ENCODE data around the gene HIBADH.

HIBADH gene

DNA sequence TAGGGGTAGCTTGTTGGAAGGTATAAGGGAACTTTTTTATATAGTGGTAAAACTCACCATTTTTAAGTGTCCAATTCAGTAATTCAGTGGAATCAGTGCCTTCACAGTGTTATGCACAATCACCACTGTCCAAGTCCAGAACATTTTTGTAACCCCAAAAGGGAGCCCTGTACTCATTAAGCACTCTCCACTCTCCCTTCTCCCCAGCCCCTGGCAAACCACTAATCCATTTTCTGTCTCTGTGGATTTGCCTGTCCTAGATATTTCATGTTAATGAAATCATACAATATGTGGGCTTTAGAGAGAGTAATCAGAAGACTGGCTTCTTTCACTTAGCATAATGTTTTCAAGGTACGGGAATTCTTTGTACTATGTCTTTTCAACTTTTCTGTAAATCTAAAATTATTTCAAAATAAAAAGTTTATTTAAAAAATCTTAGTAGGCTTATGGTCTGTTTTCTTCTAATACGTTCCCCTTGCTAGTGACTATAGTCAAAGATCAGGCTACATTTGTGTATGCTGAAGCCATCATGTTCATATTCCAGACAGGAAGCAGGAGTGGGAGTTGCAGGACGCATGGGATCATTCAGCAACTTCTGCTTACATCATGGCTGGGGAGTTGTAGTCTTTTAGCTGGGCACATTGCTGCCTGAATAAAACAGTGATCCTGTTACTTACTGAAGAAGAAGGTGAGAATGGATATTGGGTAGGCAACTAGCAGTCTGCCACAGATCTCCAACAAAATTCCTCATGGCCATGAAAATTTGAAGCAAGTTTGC, 41.9 kb upstream of the HIBADH start:
- DNase-seq: no peak
- no peak overlapping the region for H3K4me3 Mint-ChIP-seq
- peaks cover 3% of the 10 kb centered on the region for H3K27me3 Mint-ChIP-seq (ENCODE audit: low read depth, poor library complexity)

GRCh38 chr7:27703181-27703580, 40.5 kb upstream of the HIBADH start:
- DNase-seq: no peak
- Mint-ChIP-seq H3K4me3 (no peak overlapping the region), H3K9me3 (no peaks in the 10 kb centered on the region)

More for the DNA sequence above, 41.9 kb upstream of the HIBADH start:
- no peak overlapping the region for H3K27ac Mint-ChIP-seq
- no peak for TF ChIP-seq CTCF (IDR thresholded peaks at IDR 0.05)
- no peaks in the 10 kb centered on the region for H3K4me1 Mint-ChIP-seq
- H3K36me3 Mint-ChIP-seq (ENCODE audit: low read depth): no peaks in the 10 kb centered on the region
- H3K9me3 Mint-ChIP-seq: peaks cover 8% of the 10 kb centered on the region

DNA sequence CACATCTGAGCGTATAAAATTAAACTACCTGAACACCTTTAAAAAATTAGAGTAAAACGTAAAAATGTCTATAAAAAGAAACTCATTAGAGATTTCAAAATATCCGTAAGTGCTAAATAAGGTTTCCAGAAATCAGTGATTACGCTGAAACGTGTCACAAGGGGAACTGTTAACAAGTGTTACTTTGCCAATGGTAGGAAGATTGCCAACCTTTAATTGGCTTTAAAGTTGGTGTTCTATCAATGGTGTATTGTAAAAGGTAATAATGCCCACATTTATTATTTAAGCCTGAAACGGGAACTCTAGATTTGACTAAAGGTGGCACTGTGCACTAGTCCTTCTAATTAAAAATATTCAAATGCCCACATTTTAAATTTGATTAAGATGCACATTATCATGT, 37.8 kb upstream of the HIBADH start:
- Mint-ChIP-seq H3K27me3 (ENCODE audit: low read depth, poor library complexity) (peaks cover 10% of the 10 kb centered on the region), H3K4me3 (no peak overlapping the region), H3K36me3 (ENCODE audit: low read depth) (no peaks in the 10 kb centered on the region), H3K9me3 (no peaks in the 10 kb centered on the region), H3K4me1 (no peaks in the 10 kb centered on the region), H3K27ac (no peak overlapping the region)
- no peak for TF ChIP-seq CTCF (IDR thresholded peaks at IDR 0.05)
- DNase-seq: no peak

More at GRCh38 chr7:27703181-27703580, 40.5 kb upstream of the HIBADH start:
- Mint-ChIP-seq H3K36me3 (ENCODE audit: low read depth) (no peaks in the 10 kb centered on the region), H3K4me1 (no peaks in the 10 kb centered on the region), H3K27ac (no peak overlapping the region), H3K27me3 (ENCODE audit: low read depth, poor library complexity) (peaks cover 8% of the 10 kb centered on the region)
- TF ChIP-seq CTCF (IDR thresholded peaks at IDR 0.05): no peak

GRCh38 chr7:27699751-27700150, 37.1 kb upstream of the HIBADH start:
- no peak for TF ChIP-seq CTCF (IDR thresholded peaks at IDR 0.05)
- H3K27ac Mint-ChIP-seq: no peak overlapping the region
- no peaks in the 10 kb centered on the region for H3K9me3 Mint-ChIP-seq
- peaks cover 10% of the 10 kb centered on the region for H3K27me3 Mint-ChIP-seq (ENCODE audit: low read depth, poor library complexity)
- H3K4me1 Mint-ChIP-seq: no peaks in the 10 kb centered on the region
- no peaks in the 10 kb centered on the region for H3K36me3 Mint-ChIP-seq (ENCODE audit: low read depth)
- H3K4me3 Mint-ChIP-seq: no peak overlapping the region
- no peak for DNase-seq

DNA sequence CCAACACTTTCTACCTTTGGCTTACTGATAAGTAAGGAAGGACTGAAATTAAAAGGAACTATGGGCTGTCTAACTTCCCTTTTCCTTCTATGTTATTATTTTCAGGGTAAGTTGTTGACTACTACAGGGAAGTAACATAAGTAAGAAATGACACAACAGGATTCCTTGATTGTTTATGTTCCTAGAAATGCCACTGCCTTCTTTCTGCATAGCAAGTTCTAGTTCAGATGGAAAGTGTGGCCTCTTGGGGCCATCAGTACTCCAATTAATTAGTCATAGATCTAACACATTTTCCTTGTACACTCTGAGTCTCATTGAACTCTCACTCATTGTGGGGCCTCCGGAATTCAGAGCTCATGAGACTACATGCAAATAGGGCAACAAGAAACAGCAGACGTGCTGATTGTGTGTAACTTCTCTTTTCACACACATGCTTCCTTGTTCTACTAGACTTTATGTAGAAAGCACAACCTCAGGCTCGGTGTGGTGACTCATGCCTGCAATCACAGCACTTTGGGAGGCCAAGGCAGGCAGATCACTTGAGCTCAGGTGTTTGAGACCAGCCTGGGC, 35.3 kb upstream of the HIBADH start:
- no peaks in the 10 kb centered on the region for H3K4me1 Mint-ChIP-seq
- H3K4me3 Mint-ChIP-seq: no peak overlapping the region

More for the DNA sequence above, 35.3 kb upstream of the HIBADH start:
- Mint-ChIP-seq H3K27ac (no peak overlapping the region), H3K9me3 (no peaks in the 10 kb centered on the region), H3K27me3 (ENCODE audit: low read depth, poor library complexity) (peaks cover 10% of the 10 kb centered on the region), H3K36me3 (ENCODE audit: low read depth) (no peaks in the 10 kb centered on the region)
- no peak for DNase-seq
- TF ChIP-seq CTCF (IDR thresholded peaks at IDR 0.05): no peak

Data from nephron progenitor cell (in vitro differentiated cells).